GM12801 (cell line): ENCODE measurements around the gene HNF1B.

Experiments
- CTCF ChIP-seq: IDR thresholded peaks from one replicate; pipeline ENCODE4 v1.5.1; 2011; ENCODE audit warnings: control low read depth; ENCODE audit not compliant: insufficient read length; ENCODE audit errors: extremely low read depth

HNF1B gene

GRCh38 chr17:37769050-37769449 lies 24.2 kb upstream of the HNF1B start:
- no peak for TF ChIP-seq CTCF

- TF ChIP-seq CTCF, result no peak
Measured at GRCh38 chr17:37768438-37768837, 23.6 kb upstream of the HNF1B start.

GRCh38 chr17:37766971-37767370 lies 22.1 kb upstream of the HNF1B start:
- TF ChIP-seq CTCF, result no peak

- no peak for TF ChIP-seq CTCF
Measured at GRCh38 chr17:37764383-37764782, 19.5 kb upstream of the HNF1B start.

- TF ChIP-seq CTCF, result no peak
Measured at GRCh38 chr17:37762666-37763065, 17.8 kb upstream of the HNF1B start.

GRCh38 chr17:37761961-37762360 lies 17.1 kb upstream of the HNF1B start:
- no peak for TF ChIP-seq CTCF

GRCh38 chr17:37761059-37761458 lies 16.2 kb upstream of the HNF1B start:
- no peak for TF ChIP-seq CTCF
